GM23248 (cell line): ENCODE measurements around the gene MED10.

Experiments
- EZH2 ChIP-seq: fragments of 200-600 bp; sonication (generic); IDR thresholded peaks from 2 replicates; pipeline ENCODE4 v1.6.1; 2018; ENCODE audit warnings: antibody characterized with exemption, mild to moderate bottlenecking; ENCODE audit not compliant: insufficient read depth, poor library complexity, severe bottlenecking
- EZH2phosphoT487 ChIP-seq: fragments of 200-600 bp; sonication (generic); IDR thresholded peaks from 2 replicates; pipeline ENCODE4 v1.6.1; 2018; ENCODE audit warnings: antibody characterized with exemption, moderate library complexity, mild to moderate bottlenecking, low read depth; ENCODE audit not compliant: insufficient read depth

DNA sequence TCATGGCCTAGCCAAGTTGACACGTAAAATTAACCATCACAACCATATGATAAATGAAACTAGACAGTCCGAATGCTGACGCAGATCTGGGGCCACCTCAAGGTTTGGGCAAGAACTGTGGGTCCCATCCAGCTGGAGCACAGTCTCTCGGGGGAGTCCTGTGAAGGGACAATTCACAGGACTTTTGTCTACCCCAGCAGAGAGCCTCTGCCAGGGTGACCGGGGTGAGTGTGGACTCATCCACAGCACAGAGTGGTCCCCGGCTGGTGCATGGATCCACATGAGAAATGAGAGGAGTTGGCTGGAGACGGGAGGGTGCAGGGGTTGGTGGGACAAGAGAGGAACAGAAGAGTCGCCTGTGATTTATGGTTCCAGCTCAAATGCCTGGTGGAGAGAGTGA is 17.7 kb upstream of the MED10 start:
- TF ChIP-seq EZH2 (no peak), EZH2phosphoT487 (no peak)
